Fibroblast of pulmonary artery (primary cell): ENCODE results near the gene ACTR8.

Experiments
- DNase-seq: peaks from one replicate; pipeline ENCODE4 v3.0.0-alpha.2; 2010; ENCODE audit warnings: low read depth
- H3K4me3 ChIP-seq: replicated peaks from 2 replicates; pipeline ENCODE4 v1.5.1; 2011; ENCODE audit warnings: low read depth, mild to moderate bottlenecking, control low read depth, low read length, moderate library complexity
- TF ChIP-seq, protein P1 (sequence below): IDR thresholded peaks from 2 replicates; pipeline ENCODE4 v1.5.1; 2011; ENCODE audit warnings: mild to moderate bottlenecking, control low read depth, low read length, inconsistent platforms; ENCODE audit errors: missing control alignments

ACTR8 gene

GRCh38 chr3:53835257-53835656, 46.7 kb downstream of the ACTR8 start:
- DNase-seq = no peak
- TF ChIP-seq, protein P1, sequence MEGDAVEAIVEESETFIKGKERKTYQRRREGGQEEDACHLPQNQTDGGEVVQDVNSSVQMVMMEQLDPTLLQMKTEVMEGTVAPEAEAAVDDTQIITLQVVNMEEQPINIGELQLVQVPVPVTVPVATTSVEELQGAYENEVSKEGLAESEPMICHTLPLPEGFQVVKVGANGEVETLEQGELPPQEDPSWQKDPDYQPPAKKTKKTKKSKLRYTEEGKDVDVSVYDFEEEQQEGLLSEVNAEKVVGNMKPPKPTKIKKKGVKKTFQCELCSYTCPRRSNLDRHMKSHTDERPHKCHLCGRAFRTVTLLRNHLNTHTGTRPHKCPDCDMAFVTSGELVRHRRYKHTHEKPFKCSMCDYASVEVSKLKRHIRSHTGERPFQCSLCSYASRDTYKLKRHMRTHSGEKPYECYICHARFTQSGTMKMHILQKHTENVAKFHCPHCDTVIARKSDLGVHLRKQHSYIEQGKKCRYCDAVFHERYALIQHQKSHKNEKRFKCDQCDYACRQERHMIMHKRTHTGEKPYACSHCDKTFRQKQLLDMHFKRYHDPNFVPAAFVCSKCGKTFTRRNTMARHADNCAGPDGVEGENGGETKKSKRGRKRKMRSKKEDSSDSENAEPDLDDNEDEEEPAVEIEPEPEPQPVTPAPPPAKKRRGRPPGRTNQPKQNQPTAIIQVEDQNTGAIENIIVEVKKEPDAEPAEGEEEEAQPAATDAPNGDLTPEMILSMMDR = no peak
- no peak overlapping the region for H3K4me3 ChIP-seq

GRCh38 chr3:53834429-53835095, 47.4 kb downstream of the ACTR8 start:
- DNase-seq = no peak
- H3K4me3 ChIP-seq = no peak overlapping the region
- TF ChIP-seq, protein P1 = no peak

DNA sequence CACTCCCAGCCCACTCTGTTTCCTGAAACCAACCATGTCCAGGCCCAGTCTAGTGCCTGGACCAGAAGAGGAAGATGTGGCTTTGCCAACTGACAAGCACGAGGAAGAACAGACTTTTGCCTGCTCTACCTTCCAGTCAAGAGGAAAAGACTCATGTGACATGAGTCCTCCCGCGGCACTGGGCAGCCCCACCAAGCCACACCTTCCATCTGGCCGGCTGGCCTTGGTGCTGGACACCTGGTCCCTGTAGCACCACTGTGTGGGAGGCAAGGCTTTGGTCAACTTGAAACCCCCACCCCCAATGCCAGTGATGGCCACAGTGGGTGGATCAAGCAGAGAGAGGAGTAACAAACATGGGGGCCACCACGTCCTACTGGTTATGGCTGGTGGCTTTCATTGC, 48.3 kb downstream of the ACTR8 start:
- no peak overlapping the region for H3K4me3 ChIP-seq
- no peak for DNase-seq
- TF ChIP-seq, protein P1 = no peak

DNA sequence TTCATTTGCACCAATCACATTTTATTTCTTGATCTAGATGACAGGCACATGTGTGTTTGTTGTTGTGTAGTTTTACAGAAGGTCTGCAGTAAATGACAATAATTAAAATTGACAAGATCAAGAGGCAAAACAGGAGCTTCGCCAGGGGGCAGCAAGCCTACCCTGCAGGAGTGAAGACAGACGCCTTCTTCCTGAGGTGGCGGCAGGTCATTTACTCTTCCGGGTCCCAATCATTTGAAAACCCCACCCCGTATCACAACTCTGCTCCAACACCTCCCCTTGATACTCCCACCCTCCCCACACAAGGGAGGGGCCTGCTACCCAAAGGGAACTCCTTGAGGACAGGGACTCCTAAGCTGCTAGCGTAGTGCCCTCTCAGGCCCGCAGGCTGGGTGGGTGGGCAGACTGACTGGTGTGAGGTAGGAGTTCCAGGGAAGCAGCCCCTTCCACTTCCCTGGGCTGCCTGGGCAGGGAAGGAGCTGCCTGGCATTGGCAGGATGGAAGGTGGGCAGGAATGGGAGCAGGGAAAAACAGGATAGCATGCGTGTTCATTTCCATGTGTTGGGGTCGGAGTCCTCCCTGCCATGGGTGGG, 48.8 kb downstream of the ACTR8 start:
- TF ChIP-seq, protein P1 = no peak
- no peak for DNase-seq
- H3K4me3 ChIP-seq = no peak overlapping the region

DNA sequence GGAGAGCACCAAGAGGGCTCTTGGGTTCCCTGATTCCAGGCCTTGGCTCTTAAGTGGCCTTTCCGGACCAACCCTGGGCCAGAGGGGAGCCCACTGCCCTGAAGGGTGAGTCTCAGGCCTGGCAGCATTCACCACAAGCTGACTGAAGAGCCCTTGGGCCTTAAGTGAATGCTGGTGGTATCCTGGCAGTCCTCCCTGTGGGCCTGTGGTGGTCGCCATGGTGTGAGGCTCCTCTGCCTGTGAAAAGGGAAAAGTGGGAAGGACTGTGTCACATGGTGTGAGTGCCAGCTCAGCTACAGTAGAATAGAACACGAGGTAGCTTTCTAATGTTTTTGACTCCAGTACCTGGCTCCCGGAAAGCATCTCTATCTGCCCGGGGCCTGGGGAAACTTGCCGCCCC, 51.0 kb downstream of the ACTR8 start:
- H3K4me3 ChIP-seq = no peak overlapping the region
- no peak for DNase-seq
- TF ChIP-seq, protein P1 = no peak

- DNase-seq = no peak
- TF ChIP-seq, protein P1 = no peak
- H3K4me3 ChIP-seq = no peak overlapping the region
Observed at GRCh38 chr3:53829605-53830004, 52.3 kb downstream of the ACTR8 start.

- TF ChIP-seq, protein P1 = no peak
- no peak for DNase-seq
- no peak overlapping the region for H3K4me3 ChIP-seq
Observed at GRCh38 chr3:53828581-53828980, 53.4 kb downstream of the ACTR8 start.
